ENCODE results near the gene ERC2. TPM values are rescaled to one million over a fixed set of nuclear protein-coding genes. Genes with fewer than 3 reads are reported as not detected.
A peak's percentile ranks its signal among the peaks of the same experiment; 100 is the strongest.

The ERC2 gene
- total RNA-seq, 6 donors from 2014 or later = 0.67 to 14.7 (median 1.3) TPM

DNA sequence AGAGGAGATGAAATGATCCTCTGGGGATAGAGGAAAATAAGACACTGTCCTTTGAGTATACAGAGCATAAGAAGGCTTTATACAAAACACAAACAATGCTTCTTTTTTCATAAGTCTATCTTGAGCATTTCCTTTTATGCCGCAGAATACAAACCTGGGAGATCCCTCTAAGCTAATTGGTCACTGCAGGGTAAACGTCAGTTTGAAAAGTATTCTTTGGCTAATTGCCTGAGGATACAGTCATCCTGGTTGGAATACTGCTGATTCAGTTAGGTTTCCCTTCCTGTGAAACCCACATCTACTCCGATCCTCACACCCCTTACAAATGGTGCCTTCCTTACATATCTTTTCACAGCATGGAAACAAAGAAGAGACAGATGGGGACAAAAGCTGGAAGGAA lies 991.8 kb downstream of the ERC2 start:
- no peak for DNase-seq
- WGBS, 2 donors = 64 to 67% methylated on average over 3 of the region's 3 CpGs
- TF ChIP-seq EP300 (IDR thresholded peaks at IDR 0.05) (no peak), POLR2AphosphoS5 (IDR thresholded peaks at IDR 0.05) (no peak), POLR2A (IDR thresholded peaks at IDR 0.05) (no peak)
- TF ChIP-seq, protein P1, sequence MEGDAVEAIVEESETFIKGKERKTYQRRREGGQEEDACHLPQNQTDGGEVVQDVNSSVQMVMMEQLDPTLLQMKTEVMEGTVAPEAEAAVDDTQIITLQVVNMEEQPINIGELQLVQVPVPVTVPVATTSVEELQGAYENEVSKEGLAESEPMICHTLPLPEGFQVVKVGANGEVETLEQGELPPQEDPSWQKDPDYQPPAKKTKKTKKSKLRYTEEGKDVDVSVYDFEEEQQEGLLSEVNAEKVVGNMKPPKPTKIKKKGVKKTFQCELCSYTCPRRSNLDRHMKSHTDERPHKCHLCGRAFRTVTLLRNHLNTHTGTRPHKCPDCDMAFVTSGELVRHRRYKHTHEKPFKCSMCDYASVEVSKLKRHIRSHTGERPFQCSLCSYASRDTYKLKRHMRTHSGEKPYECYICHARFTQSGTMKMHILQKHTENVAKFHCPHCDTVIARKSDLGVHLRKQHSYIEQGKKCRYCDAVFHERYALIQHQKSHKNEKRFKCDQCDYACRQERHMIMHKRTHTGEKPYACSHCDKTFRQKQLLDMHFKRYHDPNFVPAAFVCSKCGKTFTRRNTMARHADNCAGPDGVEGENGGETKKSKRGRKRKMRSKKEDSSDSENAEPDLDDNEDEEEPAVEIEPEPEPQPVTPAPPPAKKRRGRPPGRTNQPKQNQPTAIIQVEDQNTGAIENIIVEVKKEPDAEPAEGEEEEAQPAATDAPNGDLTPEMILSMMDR (IDR thresholded peaks at IDR 0.05) = no peak
- ATAC-seq (ENCODE audit: low FRiP score in 2 of 2) = no peak
- H3K9me3 ChIP-seq = no peaks in the 10 kb centered on the region
- no peak overlapping the region for H3K27ac ChIP-seq
- H3K27me3 ChIP-seq = no peaks in the 10 kb centered on the region
- H3K4me1 ChIP-seq = peaks cover 0 to 9% (median 2%) of the 10 kb centered on the region in 4 donors
- H3K4me3 ChIP-seq = no peak overlapping the region
- H3K36me3 ChIP-seq = no peaks in the 10 kb centered on the region

DNA sequence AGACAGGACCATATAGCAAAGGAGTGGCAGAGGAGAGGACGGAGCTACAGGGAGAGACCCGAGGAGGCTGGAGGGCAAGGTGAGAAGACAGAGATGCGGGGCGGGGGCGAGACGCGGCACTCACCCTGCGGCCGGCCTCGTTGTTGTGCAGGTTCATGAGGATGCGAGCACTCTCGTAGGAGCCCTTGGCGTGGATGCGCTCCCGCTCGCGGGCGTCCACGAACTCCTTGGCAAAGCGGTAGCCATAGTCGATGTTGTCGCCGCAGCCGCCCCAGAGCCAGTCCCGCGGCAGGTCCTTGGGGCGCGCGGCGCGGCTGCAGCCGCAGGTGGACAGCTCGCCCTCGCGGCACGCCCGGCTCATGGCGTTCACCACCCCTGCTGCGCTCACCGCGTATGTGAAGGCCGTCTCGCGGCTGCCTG lies 994.0 kb downstream of the ERC2 start:
- ATAC-seq (ENCODE audit: low FRiP score in 2 of 2) = no peak
- Histone ChIP-seq H3K27ac (no peak overlapping the region), H3K27me3 (no peaks in the 10 kb centered on the region), H3K9me3 (no peaks in the 10 kb centered on the region), H3K4me3 (no peak overlapping the region), H3K4me1 (no peaks in the 10 kb centered on the region), H3K36me3 (no peaks in the 10 kb centered on the region)
- DNase-seq = peak in 1 of 2 donors; percentile 79
- TF ChIP-seq, protein P1 (IDR thresholded peaks at IDR 0.05) = no peak
- TF ChIP-seq POLR2AphosphoS5 (IDR thresholded peaks at IDR 0.05) (no peak), POLR2A (IDR thresholded peaks at IDR 0.05) (no peak), EP300 (IDR thresholded peaks at IDR 0.05) (no peak)
- WGBS, 2 donors = 78 to 81% methylated on average over 38 to 44 of the region's 44 CpGs

DNA sequence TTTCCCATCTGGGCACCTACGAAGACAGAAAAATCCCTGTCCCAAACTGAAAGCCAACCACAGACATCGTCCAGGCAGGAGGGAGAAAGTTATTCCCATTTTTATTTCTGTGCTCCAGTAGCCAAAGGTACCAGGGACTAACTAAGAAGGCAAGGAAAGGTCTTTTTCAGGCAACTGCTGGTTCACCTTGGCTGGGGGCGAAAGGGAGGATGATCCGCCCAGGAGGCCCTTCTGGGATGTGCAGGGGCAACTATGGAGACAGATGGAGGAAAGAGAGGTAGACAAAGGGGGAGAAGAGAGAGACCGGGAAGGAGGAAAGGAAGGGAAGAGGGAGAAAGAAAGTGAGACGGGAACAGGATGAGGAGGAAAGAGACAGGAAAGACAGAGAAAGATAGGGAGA lies 994.5 kb downstream of the ERC2 start:
- Histone ChIP-seq H3K4me3 (no peak overlapping the region), H3K4me1 (no peaks in the 10 kb centered on the region), H3K27me3 (no peaks in the 10 kb centered on the region), H3K9me3 (no peaks in the 10 kb centered on the region), H3K27ac (no peak overlapping the region), H3K36me3 (no peaks in the 10 kb centered on the region)
- 83 to 87% methylated on average over 6 of the region's 6 CpGs for WGBS, 2 donors
- TF ChIP-seq, protein P1 (IDR thresholded peaks at IDR 0.05) = no peak
- no peak for TF ChIP-seq POLR2AphosphoS5 (IDR thresholded peaks at IDR 0.05)
- TF ChIP-seq EP300 (IDR thresholded peaks at IDR 0.05) = no peak
- TF ChIP-seq POLR2A (IDR thresholded peaks at IDR 0.05) = no peak
- no peak for ATAC-seq (ENCODE audit: low FRiP score in 2 of 2)
- no peak for DNase-seq

DNA sequence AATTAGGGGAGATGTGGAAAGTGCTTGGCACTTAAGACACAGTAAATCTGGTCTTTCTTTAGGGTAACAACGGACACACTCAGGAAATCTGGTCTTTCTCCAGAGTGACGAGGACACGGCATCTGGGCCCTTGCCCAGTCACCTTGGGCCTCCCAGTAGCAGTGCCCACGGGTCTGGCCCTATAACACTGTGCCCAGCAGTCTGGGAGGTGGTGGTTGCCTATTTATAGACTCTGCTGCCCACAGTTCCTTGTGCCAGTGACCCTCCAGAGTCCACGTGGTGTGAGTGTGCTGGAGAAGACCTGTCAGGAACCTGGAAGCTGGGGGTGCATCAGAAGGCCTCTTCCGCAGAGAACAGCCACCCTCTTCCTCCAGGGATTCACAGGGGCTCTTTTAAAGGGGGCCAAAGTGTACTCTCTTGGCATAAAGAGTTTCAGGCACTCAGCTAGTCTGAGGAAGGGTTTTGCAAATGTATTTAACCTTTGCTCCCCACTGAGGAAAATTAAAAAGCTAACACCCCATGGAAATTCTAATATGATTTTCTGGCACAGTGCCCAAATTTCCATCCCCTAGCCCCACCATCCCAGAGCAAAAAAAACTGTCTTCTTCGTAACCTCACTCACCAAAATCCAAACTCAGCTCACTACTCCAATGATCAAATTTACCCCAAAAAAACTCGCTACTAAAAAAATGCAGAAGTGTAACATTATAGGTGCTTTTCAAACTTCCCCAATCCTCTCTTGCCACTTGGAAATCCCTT lies 996.6 kb downstream of the ERC2 start:
- no peaks in the 10 kb centered on the region for H3K9me3 ChIP-seq
- H3K27ac ChIP-seq = no peak overlapping the region
- H3K36me3 ChIP-seq = no peaks in the 10 kb centered on the region
- no peaks in the 10 kb centered on the region for H3K27me3 ChIP-seq
- WGBS, 2 donors = 63 to 73% methylated on average over 7 to 8 of the region's 8 CpGs
- ATAC-seq (ENCODE audit: low FRiP score in 2 of 2) (no peak), DNase-seq (no peak)
- TF ChIP-seq, protein P1 (IDR thresholded peaks at IDR 0.05) = no peak
- no peak for TF ChIP-seq EP300 (IDR thresholded peaks at IDR 0.05)
- no peak for TF ChIP-seq POLR2AphosphoS5 (IDR thresholded peaks at IDR 0.05)
- TF ChIP-seq POLR2A (IDR thresholded peaks at IDR 0.05) = no peak
- H3K4me3 ChIP-seq = no peak overlapping the region
- H3K4me1 ChIP-seq = no peaks in the 10 kb centered on the region

DNA sequence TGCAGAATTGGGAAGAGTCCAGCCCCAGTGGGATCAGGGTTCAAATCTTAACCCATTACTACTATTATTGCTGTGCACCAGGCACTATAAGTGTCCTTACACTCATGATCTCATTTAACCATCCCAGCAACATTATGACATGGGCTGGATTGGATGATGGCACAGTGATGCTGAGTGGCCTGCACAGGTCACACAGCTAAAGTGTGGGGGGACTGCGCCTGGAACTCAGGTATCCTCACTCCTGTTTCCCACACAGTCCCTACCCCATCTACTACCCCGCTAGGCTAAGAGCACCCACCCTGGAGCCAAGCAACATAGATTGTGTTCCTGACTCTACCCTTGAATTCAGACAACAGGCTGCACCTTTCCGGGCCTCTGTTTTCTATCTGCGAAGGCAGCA lies 997.2 kb downstream of the ERC2 start:
- no peak overlapping the region for H3K27ac ChIP-seq
- no peaks in the 10 kb centered on the region for H3K36me3 ChIP-seq
- DNase-seq (no peak), ATAC-seq (ENCODE audit: low FRiP score in 2 of 2) (no peak)
- no peaks in the 10 kb centered on the region for H3K27me3 ChIP-seq
- TF ChIP-seq POLR2AphosphoS5 (IDR thresholded peaks at IDR 0.05) (no peak), EP300 (IDR thresholded peaks at IDR 0.05) (no peak), POLR2A (IDR thresholded peaks at IDR 0.05) (no peak)
- TF ChIP-seq, protein P1 (IDR thresholded peaks at IDR 0.05) = no peak
- H3K4me1 ChIP-seq = no peaks in the 10 kb centered on the region
- no peaks in the 10 kb centered on the region for H3K9me3 ChIP-seq
- H3K4me3 ChIP-seq = no peak overlapping the region
- 85 to 100% methylated on average over 3 to 4 of the region's 4 CpGs for WGBS, 2 donors

All from upper lobe of left lung (tissue), 6 donors.